AG09309 (cell line): Measurements from ENCODE around the gene TOMM20.

Source experiments
- DNase-seq: peaks from one replicate; pipeline ENCODE4 v3.0.0-alpha.2; 2010; ENCODE audit warnings: low read depth
- H3K4me3 ChIP-seq: 2 replicates; pipeline ENCODE4 v1.5.1; 2011; ENCODE audit warnings: mild to moderate bottlenecking, low read depth, low read length, moderate library complexity; ENCODE audit not compliant: control insufficient read depth
- CTCF ChIP-seq: IDR thresholded peaks from 2 replicates; pipeline ENCODE4 v1.5.1; 2011; ENCODE audit warnings: mild to moderate bottlenecking, low read depth, low read length, inconsistent platforms; ENCODE audit not compliant: insufficient read depth, control insufficient read depth; ENCODE audit errors: missing control alignments

TOMM20 gene

GRCh38 chr1:235112297-235113182, 16.1 kb downstream of the TOMM20 start:
- no peak overlapping the region for H3K4me3 ChIP-seq
- no peak for DNase-seq
- no peak for TF ChIP-seq CTCF

GRCh38 chr1:235111107-235111506, 17.5 kb downstream of the TOMM20 start:
- no peak overlapping the region for H3K4me3 ChIP-seq
- TF ChIP-seq CTCF: no peak
- no peak for DNase-seq

- no peak for DNase-seq
- H3K4me3 ChIP-seq: no peak overlapping the region
- TF ChIP-seq CTCF: no peak
Observed at GRCh38 chr1:235108876-235109275, 19.8 kb downstream of the TOMM20 start.

- no peak for DNase-seq
- TF ChIP-seq CTCF: no peak
- H3K4me3 ChIP-seq: no peak overlapping the region
Observed at GRCh38 chr1:235108185-235108593, 20.4 kb downstream of the TOMM20 start.

- H3K4me3 ChIP-seq: no peak overlapping the region
- no peak for DNase-seq
- no peak for TF ChIP-seq CTCF
Observed at GRCh38 chr1:235107368-235108184, 21.1 kb downstream of the TOMM20 start.

GRCh38 chr1:235106457-235106856, 22.2 kb downstream of the TOMM20 start:
- H3K4me3 ChIP-seq: no peak overlapping the region
- no peak for DNase-seq
- no peak for TF ChIP-seq CTCF
